Activated effector memory CD4-positive, alpha-beta T cell treated with Interleukin-2 at 50 U/mL for 16 hours (primary cell): ENCODE results near the gene APP.
"Not testable (repeated sequence)": the region's sequence is repeated elsewhere in the genome, so short reads cannot be mapped to it uniquely, and the experiment has no call there.

ENCODE experiments used
- DNase-seq: peaks from one replicate; pipeline ENCODE4 v3.0.0-alpha.2; 2020

The APP gene

GRCh38 chr21:25929856-25930520 lies 240.6 kb downstream of the APP start:
- no peak for DNase-seq

- DNase-seq = no peak
Measured at GRCh38 chr21:25927195-25927880, 243.2 kb downstream of the APP start.

- DNase-seq = no peak
Measured at GRCh38 chr21:25925936-25926335, 244.6 kb downstream of the APP start.

- DNase-seq = no peak
Measured at GRCh38 chr21:25925064-25925800, 245.3 kb downstream of the APP start.

GRCh38 chr21:25918152-25918551 lies 252.4 kb downstream of the APP start:
- DNase-seq = not testable (repeated sequence)

GRCh38 chr21:25916226-25916625 lies 254.3 kb downstream of the APP start:
- DNase-seq = no peak

GRCh38 chr21:25913479-25913878 lies 257.1 kb downstream of the APP start:
- DNase-seq = no peak

- no peak for DNase-seq
Measured at GRCh38 chr21:25912402-25912746, 258.2 kb downstream of the APP start.

GRCh38 chr21:25911730-25912401 lies 258.7 kb downstream of the APP start:
- no peak for DNase-seq

- no peak for DNase-seq
Measured at GRCh38 chr21:25910809-25911208, 259.8 kb downstream of the APP start.

- no peak for DNase-seq
Measured at GRCh38 chr21:25909341-25909740, 261.2 kb downstream of the APP start.

GRCh38 chr21:25908495-25908894 lies 262.1 kb downstream of the APP start:
- DNase-seq = no peak

- DNase-seq = no peak
Measured at GRCh38 chr21:25907573-25908275, 262.8 kb downstream of the APP start.

GRCh38 chr21:25906587-25906986 lies 264.0 kb downstream of the APP start:
- no peak for DNase-seq

- no peak for DNase-seq
Measured at GRCh38 chr21:25905126-25905525, 265.4 kb downstream of the APP start.

GRCh38 chr21:25904044-25904695 lies 266.4 kb downstream of the APP start:
- DNase-seq = no peak

- no peak for DNase-seq
Measured at GRCh38 chr21:25903607-25904006, 267.0 kb downstream of the APP start.

GRCh38 chr21:25901330-25901979 lies 269.1 kb downstream of the APP start:
- no peak for DNase-seq

- no peak for DNase-seq
Measured at GRCh38 chr21:25898671-25899070, 271.9 kb downstream of the APP start.

GRCh38 chr21:25897383-25897782 lies 273.2 kb downstream of the APP start:
- no peak for DNase-seq

GRCh38 chr21:25896501-25897056 lies 274.0 kb downstream of the APP start:
- no peak for DNase-seq
